ENCODE data around the gene DIPK1C. TPM values are rescaled to one million over a fixed set of nuclear protein-coding genes. Genes with fewer than 3 reads are reported as not detected.

DIPK1C gene
- total and polyA plus RNA-seq, 2 experiments from 2014 or later = 0.28 to 0.40 TPM

GRCh38 chr18:74389991-74390390 is 67.1 kb downstream of the DIPK1C start:
- DNase-seq (ENCODE audit: low spot score) = no peak
- WGBS (ENCODE audit: low lambda C conversion rate, missing lambda C conversion rate) = 98% methylated on average over 20 of the region's 20 CpGs
- Histone ChIP-seq H3K4me2 (no peak overlapping the region), H3K36me3 (replicated peaks; ENCODE audit: insufficient read depth, low read depth) (no peaks in the 10 kb centered on the region), H3K9me3 (ENCODE audit: low read depth) (no peaks in the 10 kb centered on the region), H3K4me1 (ENCODE audit: insufficient read depth) (no peaks in the 10 kb centered on the region), H3K9me2 (replicated peaks; ENCODE audit: insufficient read depth) (no peaks in the 10 kb centered on the region), H3K4me3 (no peak overlapping the region), H3K27me3 (no peaks in the 10 kb centered on the region), H4K20me1 (ENCODE audit: insufficient read depth, poor library complexity, severe bottlenecking) (no peaks in the 10 kb centered on the region), H3K27ac (no peak overlapping the region), H3K79me2 (no peaks in the 10 kb centered on the region), H2AFZ (no peak overlapping the region)
- TF ChIP-seq EZH2phosphoT487 (IDR thresholded peaks at IDR 0.05; ENCODE audit: low read depth, severe bottlenecking, unreplicated experiment) (no peak), EZH2 (IDR thresholded peaks at IDR 0.05; ENCODE audit: borderline replicate concordance) (no peak)

DNA sequence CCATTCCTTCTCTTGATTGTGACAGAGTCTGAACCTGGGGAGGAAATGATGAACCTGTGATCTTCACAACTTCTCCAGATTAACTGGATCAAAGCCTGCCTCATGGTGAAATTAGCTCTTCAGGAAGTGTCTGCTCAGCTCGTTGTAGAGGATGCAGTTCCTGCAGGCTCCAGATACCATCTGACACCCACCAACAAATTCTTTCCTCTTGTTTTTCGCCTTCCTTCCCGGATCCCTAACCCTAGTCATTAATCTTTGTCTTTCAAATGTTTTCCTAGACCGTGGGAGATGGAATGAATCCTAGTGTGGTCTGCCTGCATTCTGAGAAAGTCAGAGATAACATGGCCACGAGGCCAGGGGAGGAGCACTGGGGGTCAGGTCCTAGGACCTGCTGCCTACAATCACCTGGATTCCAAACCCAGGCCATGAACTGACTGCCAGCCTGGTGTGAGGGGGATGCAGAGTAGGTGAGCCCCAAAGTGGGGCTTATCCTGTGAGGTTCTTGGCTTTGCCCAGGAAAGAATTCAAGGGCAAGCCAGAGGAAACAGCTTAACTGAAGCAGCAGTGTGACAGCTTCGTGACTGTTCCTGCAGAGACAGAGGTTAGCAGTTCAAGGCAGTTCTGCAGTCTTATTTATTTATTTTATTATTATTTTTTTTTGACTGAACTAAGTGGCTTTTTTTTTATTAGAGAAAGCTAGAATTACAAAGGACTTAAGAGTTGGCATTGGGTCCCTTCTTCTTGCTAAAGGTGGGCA is 67.8 kb downstream of the DIPK1C start:
- Histone ChIP-seq H4K20me1 (ENCODE audit: insufficient read depth, poor library complexity, severe bottlenecking) (no peaks in the 10 kb centered on the region), H3K79me2 (no peaks in the 10 kb centered on the region), H3K36me3 (replicated peaks; ENCODE audit: insufficient read depth, low read depth) (no peaks in the 10 kb centered on the region), H3K27ac (no peak overlapping the region), H3K9me2 (replicated peaks; ENCODE audit: insufficient read depth) (no peaks in the 10 kb centered on the region), H2AFZ (no peak overlapping the region), H3K4me3 (no peak overlapping the region), H3K9me3 (ENCODE audit: low read depth) (no peaks in the 10 kb centered on the region), H3K4me2 (no peak overlapping the region), H3K4me1 (ENCODE audit: insufficient read depth) (no peaks in the 10 kb centered on the region), H3K27me3 (no peaks in the 10 kb centered on the region)
- no peak for DNase-seq (ENCODE audit: low spot score)
- 42% methylated on average over 6 of the region's 6 CpGs for WGBS (ENCODE audit: low lambda C conversion rate, missing lambda C conversion rate)
- no peak for TF ChIP-seq EZH2 (IDR thresholded peaks at IDR 0.05; ENCODE audit: borderline replicate concordance)
- no peak for TF ChIP-seq EZH2phosphoT487 (IDR thresholded peaks at IDR 0.05; ENCODE audit: low read depth, severe bottlenecking, unreplicated experiment)
- no peak for TF ChIP-seq CTCF (IDR thresholded peaks at IDR 0.05; ENCODE audit: poor library complexity)

DNA sequence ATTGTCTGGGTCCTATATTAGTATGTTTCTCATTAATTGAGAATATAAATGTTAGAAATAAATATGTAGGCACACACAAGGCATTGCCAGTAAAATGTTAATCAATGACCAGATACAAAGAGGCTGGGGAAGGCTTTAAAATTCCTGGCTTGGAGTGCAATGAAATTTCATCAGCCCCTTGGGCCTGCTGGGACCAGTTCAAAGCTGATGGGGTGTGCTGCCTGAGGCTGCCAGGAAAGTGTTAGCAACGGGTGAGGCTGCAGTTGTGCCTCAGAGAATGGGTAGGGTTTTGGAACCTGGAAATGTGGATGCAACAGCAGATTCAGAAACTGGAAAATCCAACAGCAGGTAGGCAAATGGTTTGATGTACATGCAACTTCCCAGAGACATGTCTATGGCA is 68.9 kb downstream of the DIPK1C start:
- H3K79me2 ChIP-seq = no peaks in the 10 kb centered on the region
- no peaks in the 10 kb centered on the region for H3K36me3 ChIP-seq (replicated peaks; ENCODE audit: insufficient read depth, low read depth)
- H4K20me1 ChIP-seq (ENCODE audit: insufficient read depth, poor library complexity, severe bottlenecking) = no peaks in the 10 kb centered on the region
- H3K9me2 ChIP-seq (replicated peaks; ENCODE audit: insufficient read depth) = no peaks in the 10 kb centered on the region
- DNase-seq (ENCODE audit: low spot score) = no peak
- TF ChIP-seq EZH2 (IDR thresholded peaks at IDR 0.05; ENCODE audit: borderline replicate concordance) (no peak), CTCF (IDR thresholded peaks at IDR 0.05; ENCODE audit: poor library complexity) (no peak), EZH2phosphoT487 (IDR thresholded peaks at IDR 0.05; ENCODE audit: low read depth, severe bottlenecking, unreplicated experiment) (no peak)
- H3K4me1 ChIP-seq (ENCODE audit: insufficient read depth) = no peaks in the 10 kb centered on the region
- no peak overlapping the region for H3K4me2 ChIP-seq
- no peak overlapping the region for H3K27ac ChIP-seq
- WGBS (ENCODE audit: low lambda C conversion rate, missing lambda C conversion rate) = 83% methylated on average over 1 of the region's 1 CpG
- H3K4me3 ChIP-seq = no peak overlapping the region
- H2AFZ ChIP-seq = no peak overlapping the region
- H3K9me3 ChIP-seq (ENCODE audit: low read depth) = no peaks in the 10 kb centered on the region
- no peaks in the 10 kb centered on the region for H3K27me3 ChIP-seq

- Histone ChIP-seq H3K9me2 (replicated peaks; ENCODE audit: insufficient read depth) (no peaks in the 10 kb centered on the region), H3K27ac (no peak overlapping the region), H3K27me3 (no peaks in the 10 kb centered on the region), H2AFZ (no peak overlapping the region), H3K79me2 (no peaks in the 10 kb centered on the region), H3K4me2 (no peak overlapping the region), H4K20me1 (ENCODE audit: insufficient read depth, poor library complexity, severe bottlenecking) (no peaks in the 10 kb centered on the region), H3K4me3 (no peak overlapping the region), H3K9me3 (ENCODE audit: low read depth) (no peaks in the 10 kb centered on the region), H3K36me3 (replicated peaks; ENCODE audit: insufficient read depth, low read depth) (no peaks in the 10 kb centered on the region), H3K4me1 (ENCODE audit: insufficient read depth) (no peaks in the 10 kb centered on the region)
- WGBS (ENCODE audit: low lambda C conversion rate, missing lambda C conversion rate) = 78% methylated on average over 6 of the region's 6 CpGs
- DNase-seq (ENCODE audit: low spot score) = no peak
- TF ChIP-seq EZH2 (IDR thresholded peaks at IDR 0.05; ENCODE audit: borderline replicate concordance) = no peak
- no peak for TF ChIP-seq EZH2phosphoT487 (IDR thresholded peaks at IDR 0.05; ENCODE audit: low read depth, severe bottlenecking, unreplicated experiment)
- TF ChIP-seq CTCF (IDR thresholded peaks at IDR 0.05; ENCODE audit: poor library complexity) = no peak
Observed at GRCh38 chr18:74387383-74387782, 69.7 kb downstream of the DIPK1C start.

Measured in hepatocyte (in vitro differentiated cells).